Frontal cortex (tissue), 4 donors: Measurements from ENCODE around the gene HRC. TPM values are rescaled to one million over a fixed set of nuclear protein-coding genes. Genes with fewer than 3 reads are reported as not detected.
"Not testable (repeated sequence)": the region's sequence is repeated elsewhere in the genome, so short reads cannot be mapped to it uniquely, and the experiment has no call there.

Source experiments
- DNase-seq, 2 donors: peaks; one replicate each; pipeline ENCODE4 v3.0.0; 2012; ENCODE audit warnings: low spot score in 2 of 2
- FAIRE-seq: peaks from 2 replicates; lab custom pipeline; 2012; peaks lifted over from hg19 to GRCh38; lab: Jason Lieb, UNC
- total RNA-seq: library from RNA; depleted of rRNA; stranded (reverse); fragments of >200 nt; gene quantifications from one replicate; pipeline ENCODE4 v1.2.3, GENCODE V29; 2014
- donor health status: control.
- donor health status: control.
- donor health status: control.

HRC gene, protein sequence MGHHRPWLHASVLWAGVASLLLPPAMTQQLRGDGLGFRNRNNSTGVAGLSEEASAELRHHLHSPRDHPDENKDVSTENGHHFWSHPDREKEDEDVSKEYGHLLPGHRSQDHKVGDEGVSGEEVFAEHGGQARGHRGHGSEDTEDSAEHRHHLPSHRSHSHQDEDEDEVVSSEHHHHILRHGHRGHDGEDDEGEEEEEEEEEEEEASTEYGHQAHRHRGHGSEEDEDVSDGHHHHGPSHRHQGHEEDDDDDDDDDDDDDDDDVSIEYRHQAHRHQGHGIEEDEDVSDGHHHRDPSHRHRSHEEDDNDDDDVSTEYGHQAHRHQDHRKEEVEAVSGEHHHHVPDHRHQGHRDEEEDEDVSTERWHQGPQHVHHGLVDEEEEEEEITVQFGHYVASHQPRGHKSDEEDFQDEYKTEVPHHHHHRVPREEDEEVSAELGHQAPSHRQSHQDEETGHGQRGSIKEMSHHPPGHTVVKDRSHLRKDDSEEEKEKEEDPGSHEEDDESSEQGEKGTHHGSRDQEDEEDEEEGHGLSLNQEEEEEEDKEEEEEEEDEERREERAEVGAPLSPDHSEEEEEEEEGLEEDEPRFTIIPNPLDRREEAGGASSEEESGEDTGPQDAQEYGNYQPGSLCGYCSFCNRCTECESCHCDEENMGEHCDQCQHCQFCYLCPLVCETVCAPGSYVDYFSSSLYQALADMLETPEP
- 0.41 TPM for total RNA-seq

DNA sequence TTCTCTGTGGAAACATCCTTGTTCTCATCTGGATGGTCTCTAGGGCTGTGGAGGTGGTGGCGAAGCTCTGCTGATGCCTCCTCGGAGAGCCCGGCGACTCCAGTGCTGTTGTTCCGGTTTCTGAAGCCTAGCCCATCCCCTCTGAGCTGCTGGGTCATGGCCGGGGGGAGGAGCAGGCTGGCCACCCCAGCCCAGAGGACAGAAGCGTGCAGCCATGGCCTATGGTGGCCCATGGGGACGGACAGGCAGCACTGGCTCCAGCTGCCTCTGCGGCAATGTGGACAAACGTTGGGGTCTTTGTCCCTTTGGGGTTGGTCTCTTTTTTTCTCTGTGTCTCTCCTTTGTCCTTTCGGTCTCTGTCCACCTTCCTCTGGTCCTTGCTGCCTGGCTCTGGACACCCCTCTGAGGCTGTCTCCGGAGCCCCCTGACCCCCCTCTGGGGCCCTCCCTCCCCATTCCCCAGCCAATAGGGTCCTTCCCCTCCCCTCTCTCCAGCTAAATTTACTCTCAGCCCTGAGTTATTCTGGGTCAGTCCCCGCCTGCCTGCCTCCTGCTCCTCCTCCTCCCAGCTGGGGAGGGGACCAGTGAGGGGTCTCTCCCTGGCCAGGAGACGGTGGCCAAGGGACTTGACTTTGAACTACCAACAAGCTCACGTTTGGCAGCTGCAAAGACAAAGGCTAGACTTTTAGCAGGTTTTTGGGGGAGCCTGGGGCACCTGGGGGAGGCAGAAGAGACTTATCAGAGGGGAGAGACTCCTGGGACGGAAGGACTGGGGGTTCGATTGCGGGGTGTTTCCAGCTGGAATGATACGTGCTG is at the start of gene HRC:
HRC (minus strand) TSS at position 392 of the 815 bp plus-strand sequence; CDS start at position 233, 159 bp downstream.
- DNase-seq (no peak), FAIRE-seq (no peak)

DNA sequence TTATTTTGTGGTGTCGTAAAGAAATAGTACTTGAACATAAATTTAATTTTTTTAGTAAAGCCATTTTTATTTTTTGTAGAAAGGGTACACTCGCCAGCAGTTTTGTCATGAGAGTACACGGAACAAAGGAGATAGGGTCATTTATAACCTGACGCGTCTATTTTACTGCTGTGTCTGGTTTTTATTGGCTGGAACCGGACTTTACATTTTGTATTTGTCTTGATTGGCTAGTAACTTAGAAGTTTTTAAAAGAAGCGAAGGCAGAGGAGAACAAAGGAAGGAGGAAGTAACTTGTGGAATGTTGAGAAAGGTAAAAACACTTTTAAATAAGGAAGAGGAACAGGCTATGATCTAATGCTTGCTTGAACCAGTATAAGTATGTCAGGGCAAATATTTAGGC is 45.8 kb upstream of the HRC start:
- FAIRE-seq, result no peak

DNA sequence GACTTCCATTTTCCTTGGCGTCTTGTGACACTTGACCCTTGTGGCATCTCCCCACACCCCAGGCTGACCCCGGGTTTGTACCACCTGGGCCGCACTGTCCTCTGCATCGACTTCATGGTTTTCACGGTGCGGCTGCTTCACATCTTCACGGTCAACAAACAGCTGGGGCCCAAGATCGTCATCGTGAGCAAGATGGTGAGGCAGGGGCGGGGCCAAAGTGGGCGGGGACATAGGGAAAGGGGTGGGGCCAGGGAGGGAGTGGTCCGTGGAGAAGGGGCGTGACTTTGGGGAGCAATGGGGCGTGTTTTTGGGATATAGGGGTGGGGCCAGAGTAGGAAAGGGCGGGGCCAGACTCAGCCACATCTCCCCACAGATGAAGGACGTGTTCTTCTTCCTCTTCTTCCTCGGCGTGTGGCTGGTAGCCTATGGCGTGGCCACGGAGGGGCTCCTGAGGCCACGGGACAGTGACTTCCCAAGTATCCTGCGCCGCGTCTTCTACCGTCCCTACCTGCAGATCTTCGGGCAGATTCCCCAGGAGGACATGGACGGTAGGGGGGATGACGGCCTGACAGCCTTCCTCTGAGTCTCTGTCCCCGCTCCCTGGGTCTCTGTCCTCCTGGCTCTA is 45.2 kb upstream of the HRC start:
- FAIRE-seq (no peak), DNase-seq (no peak)

More for the DNA sequence above, 45.8 kb upstream of the HRC start:
- DNase-seq, result no peak

DNA sequence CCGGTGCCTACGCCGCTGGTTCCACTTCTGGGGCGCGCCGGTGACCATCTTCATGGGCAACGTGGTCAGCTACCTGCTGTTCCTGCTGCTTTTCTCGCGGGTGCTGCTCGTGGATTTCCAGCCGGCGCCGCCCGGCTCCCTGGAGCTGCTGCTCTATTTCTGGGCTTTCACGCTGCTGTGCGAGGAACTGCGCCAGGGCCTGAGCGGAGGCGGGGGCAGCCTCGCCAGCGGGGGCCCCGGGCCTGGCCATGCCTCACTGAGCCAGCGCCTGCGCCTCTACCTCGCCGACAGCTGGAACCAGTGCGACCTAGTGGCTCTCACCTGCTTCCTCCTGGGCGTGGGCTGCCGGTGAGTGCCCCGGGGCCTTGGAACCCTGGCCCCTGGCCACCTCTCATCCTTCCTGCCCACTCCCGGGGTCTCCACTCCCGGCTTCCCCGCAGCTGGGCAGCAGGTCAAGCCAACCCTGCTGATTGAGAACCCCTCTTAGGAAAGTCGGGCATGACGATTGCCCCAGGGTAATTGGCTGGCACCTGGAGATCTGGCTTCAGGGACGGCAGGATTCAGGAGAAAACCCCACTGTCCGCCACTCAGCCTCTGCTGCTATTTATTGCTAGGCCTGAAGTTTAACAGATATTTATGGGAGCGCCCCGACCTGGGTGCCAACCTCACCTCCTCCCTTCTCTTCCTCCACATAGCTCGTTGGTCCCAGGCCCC is 41.5 kb upstream of the HRC start:
- FAIRE-seq (no peak), DNase-seq (peak; percentile 49 to 51)

DNA sequence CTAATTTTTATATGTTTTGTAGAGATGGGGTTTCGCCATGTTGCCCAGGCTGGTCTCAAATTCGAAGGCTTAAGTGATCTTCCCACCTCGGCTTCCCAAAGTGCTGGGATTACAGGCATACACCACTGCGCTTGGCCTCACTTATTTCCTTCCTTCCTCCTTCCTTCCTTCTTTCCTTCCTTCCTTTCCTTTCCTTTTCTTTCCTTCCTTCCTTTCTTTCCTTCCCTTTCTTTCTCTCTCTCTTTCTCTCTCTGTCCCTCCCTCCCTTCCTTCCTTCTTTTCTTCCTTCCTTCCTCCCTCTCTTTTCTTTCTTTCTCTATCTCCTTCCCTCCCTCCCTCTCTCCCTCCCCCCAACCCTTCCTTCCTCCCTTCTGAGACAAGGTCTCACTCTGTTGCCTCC is 39.2 kb upstream of the HRC start:
- no peak for FAIRE-seq
- no peak for DNase-seq

DNA sequence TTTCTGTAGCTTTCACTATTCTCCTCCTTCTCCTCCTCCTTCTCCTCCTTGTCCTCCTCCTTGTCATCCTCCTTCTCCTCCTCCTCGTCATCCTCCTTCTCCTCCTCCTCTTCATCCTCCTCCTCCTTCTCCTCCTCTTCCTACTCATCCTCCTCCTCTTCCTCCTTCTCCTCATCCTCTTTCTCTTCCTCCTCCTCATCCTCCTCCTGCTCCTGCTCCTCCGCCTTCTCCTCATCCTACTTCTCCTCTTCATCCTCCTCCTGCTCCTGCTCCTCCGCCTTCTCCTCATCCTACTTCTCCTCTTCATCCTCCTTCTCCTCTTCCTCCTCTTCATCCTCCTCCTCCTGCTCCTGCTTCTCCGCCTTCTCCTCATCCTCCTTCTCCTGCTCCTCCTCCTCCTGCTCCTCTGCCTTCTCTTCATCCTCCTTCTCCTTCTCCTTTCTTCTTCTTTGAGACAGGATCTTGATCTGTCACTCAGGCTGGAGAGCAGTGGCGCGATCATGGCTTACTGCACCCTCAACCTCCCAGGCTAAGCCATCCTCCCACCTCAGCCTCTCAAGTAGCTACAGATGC is 38.7 kb upstream of the HRC start:
- DNase-seq (no peak), FAIRE-seq (no peak)

DNA sequence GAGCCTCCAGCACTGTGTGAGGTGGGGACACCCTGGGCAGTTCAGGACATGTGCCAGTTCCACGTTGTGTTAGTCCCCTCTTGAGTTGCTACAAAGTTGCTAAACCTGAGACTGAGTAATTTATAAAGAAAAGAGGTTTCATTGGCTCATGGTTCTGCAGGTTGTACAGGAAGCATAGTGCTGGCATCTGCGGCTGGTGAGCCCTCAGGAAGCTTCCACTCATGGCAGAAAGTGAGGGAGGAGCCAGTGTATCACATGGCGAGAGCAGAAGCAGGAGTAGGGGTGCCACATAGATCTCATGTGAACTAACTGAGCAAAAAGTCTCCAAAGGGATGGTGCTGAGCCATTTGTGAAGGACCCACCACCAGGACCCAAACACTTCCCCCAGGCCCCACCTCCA is 35.6 kb upstream of the HRC start:
- DNase-seq, result no peak
- FAIRE-seq, result no peak

DNA sequence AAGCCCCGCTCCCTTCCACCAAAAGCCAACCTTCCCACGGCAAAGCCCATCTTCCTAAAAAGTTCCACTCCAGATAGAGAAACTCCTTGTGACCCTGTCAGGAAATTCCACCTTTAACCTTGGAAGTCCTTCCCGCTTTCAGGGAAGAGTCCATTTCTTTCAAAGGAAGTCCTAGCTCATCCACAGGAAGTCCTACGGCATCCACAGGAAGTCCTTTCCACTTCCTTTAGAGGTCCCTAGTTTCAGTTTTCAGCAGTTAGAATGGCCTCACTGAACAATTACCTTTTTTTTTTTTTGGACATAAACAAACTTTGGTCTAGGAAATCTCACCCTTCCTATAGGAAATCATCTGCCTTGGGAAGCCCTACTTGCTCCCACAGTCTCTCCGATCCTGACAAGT is 34.1 kb upstream of the HRC start:
- no peak for DNase-seq
- FAIRE-seq, result no peak

DNA sequence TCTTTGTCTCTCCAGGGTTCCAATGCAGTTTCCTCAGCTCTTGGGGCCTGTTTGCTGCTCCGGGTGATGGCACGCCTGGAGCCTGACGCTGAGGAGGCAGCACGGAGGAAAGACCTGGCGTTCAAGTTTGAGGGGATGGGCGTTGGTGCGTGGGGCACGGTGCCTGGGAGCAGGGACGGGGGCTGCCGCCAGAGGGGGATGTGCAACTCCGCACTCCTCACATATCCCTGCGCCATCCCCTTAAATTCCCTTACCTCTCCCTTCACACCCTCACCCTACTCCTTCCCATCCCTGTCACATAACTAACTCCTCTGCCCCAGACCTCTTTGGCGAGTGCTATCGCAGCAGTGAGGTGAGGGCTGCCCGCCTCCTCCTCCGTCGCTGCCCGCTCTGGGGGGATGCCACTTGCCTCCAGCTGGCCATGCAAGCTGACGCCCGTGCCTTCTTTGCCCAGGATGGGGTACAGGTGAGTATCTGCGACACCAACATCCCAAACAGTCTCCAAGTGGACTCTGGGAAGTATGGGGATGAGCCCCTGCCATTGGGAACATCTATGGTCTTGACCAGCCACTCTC is 33.5 kb upstream of the HRC start:
- DNase-seq, result no peak
- FAIRE-seq, result no peak

DNA sequence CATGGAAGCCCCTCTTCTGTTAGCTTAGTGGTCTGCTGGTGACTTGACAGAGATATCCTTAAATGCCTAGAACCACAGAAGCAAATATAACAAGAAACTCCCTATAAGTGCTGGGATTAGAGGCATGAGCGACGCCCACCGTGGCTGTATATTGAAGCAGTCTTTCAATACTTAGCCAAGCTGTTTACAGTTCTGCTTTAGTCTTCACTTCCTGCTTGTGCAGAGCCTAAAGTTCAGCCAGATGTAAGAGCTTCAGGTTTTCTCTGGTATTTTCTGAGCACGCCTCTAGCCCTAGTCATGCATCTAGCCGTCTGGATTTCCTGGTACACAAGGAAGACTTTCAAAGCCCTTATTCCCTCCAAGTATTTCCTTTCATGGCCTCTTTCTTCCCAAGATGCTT is 30.9 kb upstream of the HRC start:
- FAIRE-seq (no peak), DNase-seq (no peak)

DNA sequence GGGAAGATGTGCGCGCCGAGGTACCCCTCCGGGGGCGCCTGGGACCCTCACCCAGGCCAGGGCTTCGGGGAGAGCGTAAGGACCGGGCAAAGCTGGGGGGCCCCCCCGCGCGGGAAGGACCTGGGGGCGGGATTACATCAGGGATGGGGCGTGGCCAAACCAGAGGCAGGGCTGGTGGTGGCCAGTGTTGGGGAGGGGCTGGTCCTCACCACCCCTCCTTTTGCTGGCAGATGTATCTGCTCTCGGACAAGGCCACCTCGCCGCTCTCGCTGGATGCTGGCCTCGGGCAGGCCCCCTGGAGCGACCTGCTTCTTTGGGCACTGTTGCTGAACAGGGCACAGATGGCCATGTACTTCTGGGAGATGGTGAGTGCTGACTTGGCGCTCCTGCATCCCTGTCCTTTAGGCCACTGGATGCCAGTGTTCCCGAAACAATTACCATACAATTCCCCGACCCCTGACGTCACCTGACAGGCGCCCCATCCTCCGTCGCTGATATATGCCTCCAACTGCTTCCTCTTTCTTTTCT is 27.7 kb upstream of the HRC start:
- DNase-seq (no peak), FAIRE-seq (no peak)

DNA sequence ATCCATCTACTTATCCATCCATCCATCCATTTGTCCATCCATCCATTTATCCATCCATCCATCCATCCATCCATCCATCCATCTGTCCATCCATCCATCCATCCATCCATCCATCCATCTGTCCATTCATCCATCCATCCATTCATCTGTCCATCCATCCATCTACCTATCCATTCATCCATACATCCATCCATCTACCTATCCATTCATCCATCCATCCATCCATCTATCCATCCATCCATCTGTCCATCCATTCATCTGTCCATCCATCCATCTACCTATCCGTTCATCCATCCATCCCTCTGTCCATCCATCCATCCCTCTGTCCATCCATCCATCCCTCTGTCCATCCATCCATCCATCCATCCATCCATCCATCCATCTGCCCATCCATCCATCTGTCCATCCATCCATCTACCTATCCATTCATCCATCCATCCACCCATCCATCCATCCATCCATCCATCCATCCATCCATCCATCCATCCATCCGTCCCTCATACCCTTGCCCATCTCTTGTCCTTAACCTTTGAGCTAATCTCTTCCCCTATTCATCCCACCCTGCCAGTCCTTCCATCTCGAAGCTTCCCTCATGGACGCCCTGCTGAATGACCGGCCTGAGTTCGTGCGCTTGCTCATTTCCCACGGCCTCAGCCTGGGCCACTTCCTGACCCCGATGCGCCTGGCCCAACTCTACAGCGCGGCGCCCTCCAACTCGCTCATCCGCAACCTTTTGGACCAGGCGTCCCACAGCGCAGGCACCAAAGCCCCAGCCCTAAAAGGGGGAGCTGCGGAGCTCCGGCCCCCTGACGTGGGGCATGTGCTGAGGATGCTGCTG is 27.0 kb upstream of the HRC start:
- not testable (repeated sequence) for FAIRE-seq

DNA sequence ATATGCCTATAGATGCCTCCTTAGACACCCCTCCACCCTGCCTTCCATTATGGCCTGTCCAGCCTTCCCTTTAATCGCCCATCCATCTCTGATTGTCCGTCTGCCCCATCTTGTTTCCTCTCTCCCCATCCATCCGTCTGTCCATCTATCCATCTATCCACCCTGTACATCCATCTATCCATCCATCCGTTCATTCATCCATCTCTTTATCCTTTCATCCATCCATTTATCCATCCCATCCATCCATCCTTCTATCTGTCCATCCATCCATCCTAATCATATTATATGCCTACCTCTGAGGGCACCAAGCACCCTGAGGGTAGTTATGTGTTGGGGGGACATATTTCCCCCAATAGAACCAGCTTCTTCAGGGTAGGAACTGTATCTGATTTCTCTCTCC is 25.5 kb upstream of the HRC start:
- FAIRE-seq (no peak), DNase-seq (no peak)

More for the DNA sequence above, 27.0 kb upstream of the HRC start:
- DNase-seq, result not testable (repeated sequence)

DNA sequence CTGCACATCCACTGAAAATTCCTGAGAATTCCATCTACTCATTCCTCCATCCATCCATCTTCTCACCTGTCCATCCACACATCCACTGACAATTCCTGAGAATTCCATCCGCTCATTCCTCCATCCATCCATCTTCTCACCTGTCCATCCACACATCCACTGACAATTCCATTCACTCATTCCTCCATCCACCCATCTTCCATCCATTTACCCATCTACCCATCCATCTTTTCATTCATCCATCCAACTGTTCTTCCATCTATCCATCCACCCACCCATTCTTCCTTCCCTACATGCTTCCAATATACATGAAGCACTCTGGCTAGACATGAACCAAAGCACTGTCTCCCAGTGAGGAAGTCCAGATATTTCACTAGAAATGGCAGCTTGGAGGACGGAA is 18.0 kb upstream of the HRC start:
- no peak for FAIRE-seq

DNA sequence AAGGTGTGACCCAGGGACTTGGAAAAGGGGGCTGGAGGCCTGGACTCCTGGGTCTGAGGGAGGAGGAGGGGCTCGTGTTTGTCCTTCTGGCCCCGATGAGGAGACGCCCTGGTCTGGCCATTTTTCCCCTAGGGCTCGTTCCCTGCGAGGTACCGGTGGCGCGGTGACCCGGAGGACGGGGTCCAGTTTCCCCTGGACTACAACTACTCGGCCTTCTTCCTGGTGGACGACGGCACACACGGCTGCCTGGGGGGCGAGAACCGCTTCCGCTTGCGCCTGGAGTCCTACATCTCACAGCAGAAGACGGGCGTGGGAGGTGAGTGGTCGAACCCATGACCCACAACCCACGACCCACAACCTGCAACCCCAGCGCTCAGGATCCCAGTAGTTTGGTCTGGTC is 13.2 kb upstream of the HRC start:
- FAIRE-seq (no peak), DNase-seq (no peak)

More for the DNA sequence above, 18.0 kb upstream of the HRC start:
- no peak for DNase-seq

DNA sequence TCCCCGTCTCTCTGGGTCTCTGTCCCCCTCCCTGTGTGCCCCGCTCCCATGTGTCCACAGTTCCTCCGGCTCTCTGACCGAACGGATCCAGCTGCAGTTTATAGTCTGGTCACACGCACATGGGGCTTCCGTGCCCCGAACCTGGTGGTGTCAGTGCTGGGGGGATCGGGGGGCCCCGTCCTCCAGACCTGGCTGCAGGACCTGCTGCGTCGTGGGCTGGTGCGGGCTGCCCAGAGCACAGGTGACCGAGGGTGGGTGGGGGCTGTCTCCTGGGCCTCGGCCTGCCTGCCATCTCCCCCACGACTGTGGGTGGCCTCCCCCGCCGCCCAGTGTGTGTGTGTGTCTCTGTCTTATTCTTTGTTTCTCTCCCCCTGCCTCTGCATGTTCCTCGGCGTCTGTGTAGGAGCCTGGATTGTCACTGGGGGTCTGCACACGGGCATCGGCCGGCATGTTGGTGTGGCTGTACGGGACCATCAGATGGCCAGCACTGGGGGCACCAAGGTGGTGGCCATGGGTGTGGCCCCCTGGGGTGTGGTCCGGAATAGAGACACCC is 12.7 kb upstream of the HRC start:
- DNase-seq, result no peak
- FAIRE-seq, result no peak

DNA sequence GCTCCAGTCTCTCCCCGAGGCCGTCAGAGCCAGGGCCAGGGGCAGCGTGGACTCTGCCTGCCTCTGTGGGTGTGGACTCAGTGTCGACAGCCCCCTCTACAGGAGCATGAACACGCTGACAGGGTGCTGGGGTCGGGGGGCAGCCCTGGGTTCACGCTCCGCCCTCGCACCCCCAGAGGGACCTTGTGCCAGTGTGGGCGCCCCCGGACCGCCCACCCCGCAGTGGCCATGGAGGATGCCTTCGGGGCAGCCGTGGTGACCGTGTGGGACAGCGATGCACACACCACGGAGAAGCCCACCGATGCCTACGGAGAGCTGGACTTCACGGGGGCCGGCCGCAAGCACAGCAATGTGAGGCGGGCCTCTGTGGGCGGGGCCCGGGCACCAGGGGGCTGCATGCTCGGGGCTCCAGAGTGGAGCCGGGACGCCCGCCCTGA is 10.7 kb upstream of the HRC start:
- no peak for DNase-seq
- FAIRE-seq, result no peak
